ENCODE measurements around the gene FSTL5. TPM values are rescaled to one million over a fixed set of nuclear protein-coding genes. Genes with fewer than 3 reads are reported as not detected.

The FSTL5 gene
- total RNA-seq, 1 experiment from 2014 or later = 29.4 TPM

- H3K4me3 ChIP-seq = no peak overlapping the region
- no peaks in the 10 kb centered on the region for H3K27me3 ChIP-seq (ENCODE audit: insufficient read depth, low read depth)
- TF ChIP-seq CTCF (conservative IDR thresholded peaks at IDR 0.05) = no peak
- TF ChIP-seq EZH2 (IDR thresholded peaks at IDR 0.05; ENCODE audit: low read depth) = no peak
- DNase-seq = no peak
- CTCF ChIA-PET = interaction anchor here (0.6 kb wide), 1 partner anchor 1583 kb away, joined by 4 read pairs; no protein-coding TSS in a partner anchor
- no peaks in the 10 kb centered on the region for H3K9me2 ChIP-seq (ENCODE audit: insufficient read depth)
- H3K27ac ChIP-seq = no peak overlapping the region
- H4K20me1 ChIP-seq (ENCODE audit: insufficient read depth) = no peaks in the 10 kb centered on the region
- no peaks in the 10 kb centered on the region for H3K36me3 ChIP-seq (ENCODE audit: low read depth)
- no TSS peak for BruUV-seq (replicated peaks)
- no peak overlapping the region for H3K4me2 ChIP-seq
- no peaks in the 10 kb centered on the region for H3F3A ChIP-seq (ENCODE audit: insufficient read depth, low read depth)
- H3K79me2 ChIP-seq (ENCODE audit: low read depth) = no peaks in the 10 kb centered on the region
- H3K4me1 ChIP-seq (replicated peaks; ENCODE audit: insufficient read depth) = no peaks in the 10 kb centered on the region
- H2AFZ ChIP-seq = no peak overlapping the region
- no peaks in the 10 kb centered on the region for H3K9me3 ChIP-seq (ENCODE audit: insufficient read depth, low read depth)
- POLR2A ChIA-PET (ENCODE audit: unreplicated experiment) = no interaction called here
- intact Hi-C loops (cut with micrococcal nuclease; ENCODE audit: unreplicated experiment) = no loop called here
Observed at GRCh38 chr4:161454860-161455259, 708.9 kb downstream of the FSTL5 start.

GRCh38 chr4:161448550-161449180 lies 715.1 kb downstream of the FSTL5 start:
- Histone ChIP-seq H3K9me2 (ENCODE audit: insufficient read depth) (no peaks in the 10 kb centered on the region), H4K20me1 (ENCODE audit: insufficient read depth) (no peaks in the 10 kb centered on the region), H3K9me3 (ENCODE audit: insufficient read depth, low read depth) (no peaks in the 10 kb centered on the region), H3K36me3 (ENCODE audit: low read depth) (no peaks in the 10 kb centered on the region), H3K79me2 (ENCODE audit: low read depth) (no peaks in the 10 kb centered on the region), H3F3A (ENCODE audit: insufficient read depth, low read depth) (no peaks in the 10 kb centered on the region), H2AFZ (no peak overlapping the region), H3K4me2 (no peak overlapping the region), H3K4me3 (no peak overlapping the region), H3K27ac (no peak overlapping the region), H3K27me3 (ENCODE audit: insufficient read depth, low read depth) (no peaks in the 10 kb centered on the region), H3K4me1 (replicated peaks; ENCODE audit: insufficient read depth) (no peaks in the 10 kb centered on the region)
- ChIA-PET CTCF (no interaction called here), POLR2A (ENCODE audit: unreplicated experiment) (no interaction called here)
- no TSS peak for BruUV-seq (replicated peaks)
- intact Hi-C loops (cut with micrococcal nuclease; ENCODE audit: unreplicated experiment) = no loop called here
- no peak for TF ChIP-seq CTCF (conservative IDR thresholded peaks at IDR 0.05)
- no peak for TF ChIP-seq EZH2 (IDR thresholded peaks at IDR 0.05; ENCODE audit: low read depth)
- no peak for DNase-seq

- Histone ChIP-seq H3K27ac (no peak overlapping the region), H3K9me2 (ENCODE audit: insufficient read depth) (no peaks in the 10 kb centered on the region), H2AFZ (no peak overlapping the region), H4K20me1 (ENCODE audit: insufficient read depth) (no peaks in the 10 kb centered on the region), H3K27me3 (ENCODE audit: insufficient read depth, low read depth) (no peaks in the 10 kb centered on the region), H3K36me3 (ENCODE audit: low read depth) (no peaks in the 10 kb centered on the region), H3K4me3 (no peak overlapping the region), H3K9me3 (ENCODE audit: insufficient read depth, low read depth) (no peaks in the 10 kb centered on the region), H3F3A (ENCODE audit: insufficient read depth, low read depth) (no peaks in the 10 kb centered on the region), H3K4me2 (no peak overlapping the region), H3K4me1 (replicated peaks; ENCODE audit: insufficient read depth) (no peaks in the 10 kb centered on the region), H3K79me2 (ENCODE audit: low read depth) (no peaks in the 10 kb centered on the region)
- ChIA-PET CTCF (no interaction called here), POLR2A (ENCODE audit: unreplicated experiment) (no interaction called here)
- TF ChIP-seq EZH2 (IDR thresholded peaks at IDR 0.05; ENCODE audit: low read depth) (no peak), CTCF (conservative IDR thresholded peaks at IDR 0.05) (no peak)
- intact Hi-C loops (cut with micrococcal nuclease; ENCODE audit: unreplicated experiment) = no loop called here
- no TSS peak for BruUV-seq (replicated peaks)
- DNase-seq = no peak
Observed at GRCh38 chr4:161444626-161445025, 719.2 kb downstream of the FSTL5 start.
